NCI-H82 treated with DMSO at 0.1 percent for 48 hours (cell line): ENCODE results near the gene ANKS1B.
"Not testable (repeated sequence)": the region's sequence is repeated elsewhere in the genome, so short reads cannot be mapped to it uniquely, and the experiment has no call there.

ENCODE experiments used
- DNase-seq: peaks from one replicate; lab custom pipeline; 2025; ENCODE audit not compliant: unreplicated experiment; lab: John Stamatoyannopoulos, UW

ANKS1B gene

DNA sequence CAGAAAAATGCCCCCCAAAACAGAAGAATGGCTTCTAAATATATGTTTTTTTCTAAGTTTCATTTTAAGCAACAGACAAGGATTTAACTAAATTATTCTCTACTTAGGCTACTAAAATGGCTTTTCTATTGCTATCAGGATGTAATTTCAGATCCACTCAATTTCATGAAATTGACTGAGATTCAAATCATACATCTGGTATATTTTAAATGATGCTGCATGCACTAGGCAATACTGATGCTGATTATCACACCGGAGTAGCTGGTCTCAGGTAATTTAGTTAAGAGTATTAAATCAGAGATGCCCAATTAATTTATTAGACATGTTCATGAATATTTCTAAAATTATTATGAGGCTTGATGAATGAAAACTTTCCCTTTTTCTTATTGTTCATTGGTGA, 1188.0 kb downstream of the ANKS1B start:
- DNase-seq = no peak

GRCh38 chr12:98793121-98793520, 1191.6 kb downstream of the ANKS1B start:
- DNase-seq = no peak

- DNase-seq = no peak
Observed at GRCh38 chr12:98791406-98791805, 1193.3 kb downstream of the ANKS1B start.

GRCh38 chr12:98788396-98788795, 1196.3 kb downstream of the ANKS1B start:
- no peak for DNase-seq

DNA sequence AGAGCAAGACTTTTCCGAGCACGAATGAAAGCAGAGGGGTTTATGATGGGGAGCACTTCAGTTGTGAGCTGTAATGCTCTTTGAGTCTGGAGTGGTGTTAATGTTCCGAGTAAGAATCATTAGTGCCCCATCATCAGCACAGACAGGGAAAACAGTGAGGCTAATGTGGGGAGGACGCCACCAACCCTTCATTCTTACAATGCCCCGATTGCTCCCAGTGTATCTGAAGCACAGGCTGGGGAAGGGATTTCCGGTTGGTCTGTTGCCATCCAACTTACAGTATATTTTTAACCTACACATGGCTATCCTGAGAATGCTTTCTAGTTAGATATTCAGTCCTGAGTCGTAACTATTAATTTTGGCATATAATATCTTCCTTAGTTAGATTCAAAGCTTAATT, 1198.1 kb downstream of the ANKS1B start:
- no peak for DNase-seq

DNA sequence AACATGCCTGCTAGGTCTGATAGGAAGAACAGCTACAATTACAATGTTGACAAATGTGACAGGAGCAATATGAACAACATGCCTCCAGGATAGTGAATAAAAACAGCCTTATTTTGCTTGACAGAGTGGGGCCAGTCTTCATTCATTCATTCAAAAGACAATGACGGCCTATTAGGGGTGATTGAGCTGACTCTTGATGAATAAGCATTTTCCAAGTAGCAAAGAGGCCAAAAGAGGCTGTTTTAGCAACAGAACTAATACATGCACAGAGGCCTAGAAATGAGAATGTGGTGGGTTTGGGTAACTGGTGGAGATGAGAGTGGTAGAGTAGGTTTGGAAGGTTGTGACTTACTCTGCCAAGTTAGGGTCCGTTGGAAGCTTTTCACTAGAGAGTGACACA, 1201.3 kb downstream of the ANKS1B start:
- no peak for DNase-seq

- no peak for DNase-seq
Observed at GRCh38 chr12:98780261-98780660, 1204.5 kb downstream of the ANKS1B start.

- no peak for DNase-seq
Observed at GRCh38 chr12:98772818-98773217, 1211.9 kb downstream of the ANKS1B start.

- no peak for DNase-seq
Observed at GRCh38 chr12:98771811-98772752, 1212.7 kb downstream of the ANKS1B start.

GRCh38 chr12:98770230-98770629, 1214.5 kb downstream of the ANKS1B start:
- no peak for DNase-seq

- DNase-seq = no peak
Observed at GRCh38 chr12:98769068-98769467, 1215.7 kb downstream of the ANKS1B start.

DNA sequence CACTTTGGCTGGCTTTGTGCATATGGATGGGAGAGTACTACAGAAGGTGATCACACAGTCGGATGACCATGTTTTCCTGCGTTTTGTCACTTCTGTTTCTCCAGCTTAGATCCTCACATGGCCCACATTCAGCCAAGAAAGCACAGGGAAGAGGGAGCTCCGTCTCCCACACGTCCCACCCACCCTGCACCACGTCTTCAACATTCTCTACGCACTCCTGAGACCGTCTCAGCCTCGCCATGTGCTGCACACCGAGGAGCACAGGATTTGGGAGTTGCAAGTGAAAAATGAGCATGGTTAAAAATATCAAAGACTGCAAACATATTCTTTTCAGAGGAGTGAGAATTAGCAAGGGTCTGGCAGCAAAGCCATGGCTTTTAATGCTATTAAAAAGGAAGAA, 1217.5 kb downstream of the ANKS1B start:
- DNase-seq = no peak

DNA sequence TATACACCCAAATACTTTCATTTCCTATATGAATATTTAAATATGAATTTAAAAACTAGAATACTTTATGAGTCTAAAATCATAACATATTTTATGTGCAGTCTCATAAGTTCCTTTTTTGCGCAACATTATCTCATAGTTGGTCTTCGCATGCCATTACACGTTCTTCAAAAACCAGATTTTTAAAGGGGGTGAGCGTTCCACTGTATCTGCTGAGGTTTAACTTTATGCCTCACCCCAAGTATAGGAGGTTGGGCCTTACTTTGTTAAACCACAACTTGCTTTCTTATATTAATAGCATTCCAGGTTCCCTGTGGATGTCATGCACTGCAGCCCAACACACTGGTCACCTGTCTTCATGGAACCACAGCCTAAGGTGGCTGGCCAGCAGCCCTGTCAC, 1221.1 kb downstream of the ANKS1B start:
- no peak for DNase-seq

- no peak for DNase-seq
Observed at GRCh38 chr12:98758331-98758730, 1226.4 kb downstream of the ANKS1B start.

GRCh38 chr12:98757455-98757854, 1227.3 kb downstream of the ANKS1B start:
- DNase-seq = no peak

DNA sequence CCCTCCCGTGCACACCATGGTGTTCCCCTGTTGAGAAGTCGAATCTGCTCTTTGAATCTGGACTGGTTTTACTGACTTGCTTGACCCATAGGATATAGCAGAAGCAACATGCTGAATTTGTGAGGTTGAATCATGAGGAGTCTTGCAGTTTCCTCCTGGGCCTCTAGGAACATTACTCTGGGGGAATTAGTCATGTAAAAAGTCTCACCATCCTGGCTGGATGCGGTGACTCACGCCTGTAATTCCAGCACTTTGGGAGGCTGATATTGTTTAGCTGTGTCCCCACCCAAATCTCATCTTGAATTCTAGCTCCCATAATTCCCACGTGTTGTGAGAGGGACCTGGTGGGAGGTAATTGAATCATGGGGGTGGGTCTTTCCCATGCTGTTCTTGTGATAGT, 1228.9 kb downstream of the ANKS1B start:
- DNase-seq = not testable (repeated sequence)

DNA sequence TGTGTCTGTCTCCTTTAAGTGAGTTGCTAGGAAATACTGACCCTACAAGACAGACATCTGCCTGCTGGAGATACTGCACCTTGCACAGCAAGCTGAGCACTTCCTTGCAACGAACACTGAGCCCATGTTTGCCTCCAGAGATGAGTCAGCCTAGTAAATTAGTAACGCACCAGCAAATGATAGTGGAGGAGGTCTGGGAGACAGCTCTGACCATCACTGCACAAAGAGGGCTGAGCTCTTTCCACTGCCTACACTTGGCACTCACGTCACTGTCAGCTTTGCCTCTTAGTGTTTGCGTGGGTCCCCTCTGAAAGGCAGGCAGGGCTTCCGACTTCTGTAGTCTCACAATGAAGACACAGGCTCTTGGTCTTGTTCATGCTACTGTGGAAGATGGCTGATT, 1230.6 kb downstream of the ANKS1B start:
- DNase-seq = no peak

- no peak for DNase-seq
Observed at GRCh38 chr12:98752726-98753125, 1232.0 kb downstream of the ANKS1B start.

DNA sequence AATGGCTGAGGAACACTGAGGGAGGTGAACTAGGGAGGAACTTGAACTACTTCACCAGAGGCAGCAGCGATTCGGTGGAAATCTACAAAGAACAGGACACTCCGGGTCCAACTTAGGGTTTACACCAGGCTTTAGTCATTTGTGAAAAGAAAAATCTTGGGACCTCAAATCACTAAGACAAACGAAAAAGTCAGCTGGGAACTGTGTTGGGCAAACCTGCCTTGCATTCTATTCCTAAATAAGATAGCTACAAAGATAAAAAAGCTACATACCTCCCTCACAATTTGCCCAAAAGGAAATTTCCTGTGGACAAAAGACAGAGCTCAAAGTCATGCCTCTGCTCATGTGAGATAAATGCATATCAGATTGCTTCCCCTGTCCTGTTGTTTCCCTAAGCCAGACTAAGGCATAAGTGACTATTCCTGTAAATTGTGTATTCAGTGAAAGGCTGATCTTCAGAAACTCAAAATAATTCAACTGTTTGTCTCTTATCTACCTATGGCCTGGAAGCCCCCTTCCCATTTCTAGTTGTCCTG, 1233.1 kb downstream of the ANKS1B start:
- DNase-seq = no peak

DNA sequence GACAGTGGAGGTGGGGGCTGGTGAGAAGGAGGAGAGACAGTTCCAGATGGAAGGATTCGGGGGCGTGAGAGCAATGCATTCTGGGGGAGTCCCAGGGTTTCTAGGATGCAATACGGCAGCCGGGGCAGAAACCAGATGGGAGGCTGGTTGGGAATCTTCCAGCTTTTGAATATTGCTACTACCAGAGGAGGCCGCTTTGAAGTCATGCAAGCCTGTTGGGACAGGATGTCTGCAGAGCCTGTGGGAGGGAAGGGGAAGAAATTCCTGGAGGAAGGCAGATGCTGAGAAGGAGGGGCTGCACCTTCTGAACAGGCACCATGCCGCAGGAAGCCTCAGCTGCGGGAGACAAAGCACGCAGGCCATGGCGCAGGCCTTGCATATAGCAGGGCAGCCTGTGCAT, 1234.2 kb downstream of the ANKS1B start:
- no peak for DNase-seq

- no peak for DNase-seq
Observed at GRCh38 chr12:98748463-98748862, 1236.3 kb downstream of the ANKS1B start.

DNA sequence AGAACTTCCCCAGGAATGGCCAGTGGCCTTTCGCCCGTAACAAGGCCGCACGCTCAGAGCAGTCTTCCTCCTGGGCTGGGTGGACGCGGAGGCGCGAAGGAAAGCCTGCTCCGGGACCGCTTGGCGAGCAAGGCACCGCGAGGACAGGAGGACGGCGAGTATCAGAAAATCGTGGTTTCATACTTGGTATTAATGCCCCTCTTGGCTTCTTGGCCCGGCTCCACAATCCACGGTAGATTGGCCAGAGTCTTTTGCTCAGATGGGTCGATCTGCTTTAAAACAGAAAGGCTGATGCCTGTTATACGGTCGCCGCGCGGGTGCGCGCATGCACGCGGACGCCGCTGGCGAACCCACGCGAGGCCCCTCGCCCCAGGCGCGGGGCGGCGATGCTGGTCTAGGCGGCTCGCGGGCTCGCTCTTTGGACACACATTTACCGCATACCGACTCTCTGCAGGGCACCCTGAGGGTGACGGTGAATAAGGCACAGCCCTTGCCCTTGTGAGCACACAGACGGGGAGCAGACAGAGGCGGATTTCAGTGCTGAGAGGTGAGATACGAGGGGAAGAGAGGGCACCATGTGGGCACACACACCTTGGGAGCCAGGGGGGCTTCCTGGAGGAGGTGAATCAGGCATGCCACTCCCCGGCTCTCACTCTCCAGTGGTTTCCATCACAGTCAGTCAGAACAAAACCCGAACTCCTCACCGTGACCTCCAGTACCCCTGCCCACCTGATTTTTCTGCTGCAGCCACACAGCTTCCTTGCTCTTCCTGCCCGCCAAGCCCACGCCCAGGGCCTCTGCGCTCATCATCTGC, 1239.0 kb downstream of the ANKS1B start:
- DNase-seq = no peak
